ENCODE data around the gene ABCD1.

GRCh38 chrX:153792368-153792767 lies 67.7 kb downstream of the ABCD1 start:
- TF ChIP-seq, protein P1, sequence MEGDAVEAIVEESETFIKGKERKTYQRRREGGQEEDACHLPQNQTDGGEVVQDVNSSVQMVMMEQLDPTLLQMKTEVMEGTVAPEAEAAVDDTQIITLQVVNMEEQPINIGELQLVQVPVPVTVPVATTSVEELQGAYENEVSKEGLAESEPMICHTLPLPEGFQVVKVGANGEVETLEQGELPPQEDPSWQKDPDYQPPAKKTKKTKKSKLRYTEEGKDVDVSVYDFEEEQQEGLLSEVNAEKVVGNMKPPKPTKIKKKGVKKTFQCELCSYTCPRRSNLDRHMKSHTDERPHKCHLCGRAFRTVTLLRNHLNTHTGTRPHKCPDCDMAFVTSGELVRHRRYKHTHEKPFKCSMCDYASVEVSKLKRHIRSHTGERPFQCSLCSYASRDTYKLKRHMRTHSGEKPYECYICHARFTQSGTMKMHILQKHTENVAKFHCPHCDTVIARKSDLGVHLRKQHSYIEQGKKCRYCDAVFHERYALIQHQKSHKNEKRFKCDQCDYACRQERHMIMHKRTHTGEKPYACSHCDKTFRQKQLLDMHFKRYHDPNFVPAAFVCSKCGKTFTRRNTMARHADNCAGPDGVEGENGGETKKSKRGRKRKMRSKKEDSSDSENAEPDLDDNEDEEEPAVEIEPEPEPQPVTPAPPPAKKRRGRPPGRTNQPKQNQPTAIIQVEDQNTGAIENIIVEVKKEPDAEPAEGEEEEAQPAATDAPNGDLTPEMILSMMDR (IDR thresholded peaks at IDR 0.05), result no peak
- TF ChIP-seq POLR2AphosphoS5 (IDR thresholded peaks at IDR 0.05; ENCODE audit: low read depth, low read length) (no peak), SIN3A (IDR thresholded peaks at IDR 0.05; ENCODE audit: borderline replicate concordance, insufficient read depth, low read depth, low read length) (no peak)
- TF ChIP-seq, protein P2, sequence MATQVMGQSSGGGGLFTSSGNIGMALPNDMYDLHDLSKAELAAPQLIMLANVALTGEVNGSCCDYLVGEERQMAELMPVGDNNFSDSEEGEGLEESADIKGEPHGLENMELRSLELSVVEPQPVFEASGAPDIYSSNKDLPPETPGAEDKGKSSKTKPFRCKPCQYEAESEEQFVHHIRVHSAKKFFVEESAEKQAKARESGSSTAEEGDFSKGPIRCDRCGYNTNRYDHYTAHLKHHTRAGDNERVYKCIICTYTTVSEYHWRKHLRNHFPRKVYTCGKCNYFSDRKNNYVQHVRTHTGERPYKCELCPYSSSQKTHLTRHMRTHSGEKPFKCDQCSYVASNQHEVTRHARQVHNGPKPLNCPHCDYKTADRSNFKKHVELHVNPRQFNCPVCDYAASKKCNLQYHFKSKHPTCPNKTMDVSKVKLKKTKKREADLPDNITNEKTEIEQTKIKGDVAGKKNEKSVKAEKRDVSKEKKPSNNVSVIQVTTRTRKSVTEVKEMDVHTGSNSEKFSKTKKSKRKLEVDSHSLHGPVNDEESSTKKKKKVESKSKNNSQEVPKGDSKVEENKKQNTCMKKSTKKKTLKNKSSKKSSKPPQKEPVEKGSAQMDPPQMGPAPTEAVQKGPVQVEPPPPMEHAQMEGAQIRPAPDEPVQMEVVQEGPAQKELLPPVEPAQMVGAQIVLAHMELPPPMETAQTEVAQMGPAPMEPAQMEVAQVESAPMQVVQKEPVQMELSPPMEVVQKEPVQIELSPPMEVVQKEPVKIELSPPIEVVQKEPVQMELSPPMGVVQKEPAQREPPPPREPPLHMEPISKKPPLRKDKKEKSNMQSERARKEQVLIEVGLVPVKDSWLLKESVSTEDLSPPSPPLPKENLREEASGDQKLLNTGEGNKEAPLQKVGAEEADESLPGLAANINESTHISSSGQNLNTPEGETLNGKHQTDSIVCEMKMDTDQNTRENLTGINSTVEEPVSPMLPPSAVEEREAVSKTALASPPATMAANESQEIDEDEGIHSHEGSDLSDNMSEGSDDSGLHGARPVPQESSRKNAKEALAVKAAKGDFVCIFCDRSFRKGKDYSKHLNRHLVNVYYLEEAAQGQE (IDR thresholded peaks at IDR 0.05; ENCODE audit: insufficient read depth in 1 of 2, low read depth in 2 of 2, low read length in 1 of 2), result no peak

Data from Panc1 (cell line).